ENCODE results near the gene TBRG4.
"Not testable (repeated sequence)": the region's sequence is repeated elsewhere in the genome, so short reads cannot be mapped to it uniquely, and the experiment has no call there.

TBRG4 gene

DNA sequence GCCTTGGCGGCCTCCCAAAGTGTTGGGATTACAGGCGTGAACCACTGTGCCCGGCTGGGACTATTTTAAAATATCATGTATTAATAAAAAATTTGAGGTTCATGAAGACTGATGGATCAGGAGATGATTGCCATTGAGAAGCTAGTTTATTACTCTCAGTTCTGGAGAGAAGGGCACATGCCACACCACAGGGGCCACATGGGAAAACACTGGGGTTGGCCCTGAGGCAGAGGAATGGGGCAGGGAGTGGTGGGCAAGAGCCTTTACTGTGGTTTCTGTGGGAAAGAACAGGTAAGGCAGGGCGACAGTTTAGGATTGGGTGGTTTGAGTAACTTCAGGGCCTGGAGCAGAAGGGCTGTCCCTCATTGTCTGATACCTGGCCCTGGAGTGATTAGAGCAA lies 6.8 kb upstream of the TBRG4 start:
- no peak overlapping the region for H3K4me3 ChIP-seq (ENCODE audit: low read depth, low read length)
- no peak for DNase-seq
- no peaks in the 10 kb centered on the region for H3K27me3 ChIP-seq (replicated peaks)
- in situ Hi-C loops (cut with HindIII; ENCODE audit: low pct_ligation_motif_present, low sequenced_read_pairs), result no loop called here
- H3K36me3 ChIP-seq (replicated peaks), result no peaks in the 10 kb centered on the region
- TF ChIP-seq, protein P1, sequence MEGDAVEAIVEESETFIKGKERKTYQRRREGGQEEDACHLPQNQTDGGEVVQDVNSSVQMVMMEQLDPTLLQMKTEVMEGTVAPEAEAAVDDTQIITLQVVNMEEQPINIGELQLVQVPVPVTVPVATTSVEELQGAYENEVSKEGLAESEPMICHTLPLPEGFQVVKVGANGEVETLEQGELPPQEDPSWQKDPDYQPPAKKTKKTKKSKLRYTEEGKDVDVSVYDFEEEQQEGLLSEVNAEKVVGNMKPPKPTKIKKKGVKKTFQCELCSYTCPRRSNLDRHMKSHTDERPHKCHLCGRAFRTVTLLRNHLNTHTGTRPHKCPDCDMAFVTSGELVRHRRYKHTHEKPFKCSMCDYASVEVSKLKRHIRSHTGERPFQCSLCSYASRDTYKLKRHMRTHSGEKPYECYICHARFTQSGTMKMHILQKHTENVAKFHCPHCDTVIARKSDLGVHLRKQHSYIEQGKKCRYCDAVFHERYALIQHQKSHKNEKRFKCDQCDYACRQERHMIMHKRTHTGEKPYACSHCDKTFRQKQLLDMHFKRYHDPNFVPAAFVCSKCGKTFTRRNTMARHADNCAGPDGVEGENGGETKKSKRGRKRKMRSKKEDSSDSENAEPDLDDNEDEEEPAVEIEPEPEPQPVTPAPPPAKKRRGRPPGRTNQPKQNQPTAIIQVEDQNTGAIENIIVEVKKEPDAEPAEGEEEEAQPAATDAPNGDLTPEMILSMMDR (IDR thresholded peaks at IDR 0.05; ENCODE audit: low read depth, low read length, missing control alignments), result no peak
- no peak overlapping the region for H3K27ac ChIP-seq

DNA sequence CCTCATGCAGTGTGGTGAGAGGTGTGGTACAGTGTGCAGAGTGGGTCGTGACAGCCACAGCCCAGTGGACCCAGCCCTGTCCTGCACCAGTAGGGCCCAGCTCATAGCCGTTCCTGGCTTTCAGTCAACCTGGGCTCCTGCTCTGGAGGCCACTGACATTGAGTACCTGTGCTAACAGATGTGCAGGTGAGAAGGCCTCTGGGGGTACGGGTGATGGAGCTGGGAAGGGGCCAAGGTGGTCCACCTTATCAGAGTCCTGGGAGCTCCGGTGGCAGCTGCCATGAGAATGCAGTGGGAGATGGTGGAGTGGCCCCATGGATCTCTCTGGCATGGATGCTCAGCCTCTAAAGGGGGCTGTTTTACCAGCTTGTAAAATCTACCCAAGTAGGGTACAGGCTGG lies 6.1 kb upstream of the TBRG4 start:
- H3K36me3 ChIP-seq (replicated peaks), result no peaks in the 10 kb centered on the region
- no peaks in the 10 kb centered on the region for H3K27me3 ChIP-seq (replicated peaks)
- no peak overlapping the region for H3K4me3 ChIP-seq (ENCODE audit: low read depth, low read length)
- TF ChIP-seq, protein P1 (IDR thresholded peaks at IDR 0.05; ENCODE audit: low read depth, low read length, missing control alignments), result no peak
- in situ Hi-C loops (cut with HindIII; ENCODE audit: low pct_ligation_motif_present, low sequenced_read_pairs), result no loop called here
- no peak overlapping the region for H3K27ac ChIP-seq
- no peak for DNase-seq

DNA sequence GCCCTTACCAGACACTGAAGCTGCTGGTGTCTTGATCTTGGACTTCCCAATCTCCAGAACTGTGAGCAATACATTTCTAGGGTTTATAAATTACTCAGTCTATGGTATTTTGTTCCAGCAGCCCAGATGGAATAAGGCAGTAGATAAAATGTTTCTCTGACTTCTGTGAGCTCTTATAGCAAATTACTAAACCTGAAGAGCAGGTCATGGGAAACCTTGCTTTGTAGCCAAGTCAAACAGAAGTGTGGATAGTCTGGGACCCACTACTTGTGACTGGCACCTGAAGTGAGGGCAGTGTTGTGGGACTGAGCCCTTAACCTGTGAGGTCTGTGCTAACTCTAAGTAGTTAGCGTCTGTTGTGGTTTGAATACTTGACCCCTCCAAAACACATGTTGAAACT lies 4.6 kb upstream of the TBRG4 start:
- TF ChIP-seq, protein P1 (IDR thresholded peaks at IDR 0.05; ENCODE audit: low read depth, low read length, missing control alignments), result no peak

DNA sequence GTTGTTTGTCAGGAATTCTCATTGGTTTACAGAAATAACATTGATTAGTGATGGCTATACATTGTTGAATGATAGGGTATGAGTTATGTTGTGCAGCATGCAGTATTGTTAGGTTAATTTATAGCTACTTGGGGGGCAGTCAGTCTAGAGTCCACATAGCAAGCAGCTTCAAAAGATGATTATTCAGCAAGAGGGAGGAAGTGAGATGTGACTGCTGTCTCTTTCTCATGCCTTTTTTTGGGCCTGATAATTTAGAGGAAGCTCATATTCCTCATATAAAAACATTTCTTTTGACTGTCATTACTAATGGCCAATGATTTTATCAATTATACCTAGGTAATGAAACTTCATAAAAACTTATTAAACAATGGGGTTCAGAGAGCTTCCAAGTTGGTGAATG lies 3.4 kb upstream of the TBRG4 start:
- TF ChIP-seq, protein P1 (IDR thresholded peaks at IDR 0.05; ENCODE audit: low read depth, low read length, missing control alignments), result no peak

More for the DNA sequence above, 4.6 kb upstream of the TBRG4 start:
- no peak overlapping the region for H3K4me3 ChIP-seq (ENCODE audit: low read depth, low read length)
- in situ Hi-C loops (cut with HindIII; ENCODE audit: low pct_ligation_motif_present, low sequenced_read_pairs), result no loop called here
- no peaks in the 10 kb centered on the region for H3K27me3 ChIP-seq (replicated peaks)
- no peak overlapping the region for H3K27ac ChIP-seq
- no peak for DNase-seq
- H3K36me3 ChIP-seq (replicated peaks), result no peaks in the 10 kb centered on the region

DNA sequence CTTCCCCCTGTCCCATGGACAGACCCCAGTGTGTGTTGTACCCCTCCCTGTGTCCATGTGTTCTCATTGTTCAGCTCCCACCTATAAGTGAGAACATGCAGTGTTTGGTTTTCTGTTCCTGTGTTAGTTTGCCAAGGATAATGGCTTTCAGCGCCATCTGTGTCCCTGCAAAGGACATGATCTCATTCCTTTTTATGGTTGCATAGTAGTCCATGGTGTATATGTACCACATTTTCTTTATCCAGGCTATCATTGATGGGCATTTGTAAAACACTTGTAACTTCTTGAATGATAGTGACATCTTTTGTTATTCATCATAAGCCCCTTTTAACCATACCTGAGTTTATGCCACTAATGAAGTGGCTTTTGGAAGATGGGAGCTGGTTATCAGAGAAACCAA lies 2.8 kb upstream of the TBRG4 start:
- H3K36me3 ChIP-seq (replicated peaks); DNase-seq; H3K27ac ChIP-seq; in situ Hi-C loops (cut with HindIII; ENCODE audit: low pct_ligation_motif_present, low sequenced_read_pairs); H3K4me3 ChIP-seq (ENCODE audit: low read depth, low read length); H3K27me3 ChIP-seq (replicated peaks): not testable (repeated sequence)

More for the DNA sequence above, 3.4 kb upstream of the TBRG4 start:
- DNase-seq, result no peak
- Histone ChIP-seq H3K4me3 (ENCODE audit: low read depth, low read length) (no peak overlapping the region), H3K27me3 (replicated peaks) (no peaks in the 10 kb centered on the region), H3K36me3 (replicated peaks) (no peaks in the 10 kb centered on the region), H3K27ac (no peak overlapping the region)
- in situ Hi-C loops (cut with HindIII; ENCODE audit: low pct_ligation_motif_present, low sequenced_read_pairs), result no loop called here

DNA sequence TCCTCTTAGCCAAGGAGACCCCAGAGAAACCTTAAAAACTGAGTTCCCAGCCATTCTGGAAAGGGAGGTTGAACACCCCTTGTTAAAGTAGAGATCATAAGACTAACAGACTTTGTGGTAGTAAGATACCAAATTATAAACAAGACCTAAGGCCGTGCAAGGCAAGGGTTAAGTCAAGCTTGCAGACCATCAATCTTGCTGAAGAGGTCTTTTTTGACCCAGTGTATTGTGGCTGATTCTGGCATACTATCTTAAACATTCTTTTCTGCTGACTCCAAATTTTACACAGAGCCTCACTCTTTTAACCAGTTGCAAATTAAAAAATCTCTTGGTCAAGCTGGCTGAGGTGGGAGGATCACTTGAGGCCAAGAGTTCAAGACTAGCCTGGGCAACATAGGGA lies 1.2 kb upstream of the TBRG4 start:
- no peak for DNase-seq
- TF ChIP-seq, protein P1 (IDR thresholded peaks at IDR 0.05; ENCODE audit: low read depth, low read length, missing control alignments), result no peak
- H3K4me3 ChIP-seq (ENCODE audit: low read depth, low read length), result no peak overlapping the region
- in situ Hi-C loops (cut with HindIII; ENCODE audit: low pct_ligation_motif_present, low sequenced_read_pairs), result no loop called here
- peaks cover 14% of the 10 kb centered on the region for H3K36me3 ChIP-seq (replicated peaks)
- no peak overlapping the region for H3K27ac ChIP-seq
- H3K27me3 ChIP-seq (replicated peaks), result no peaks in the 10 kb centered on the region

Measured in brain microvascular endothelial cell (primary cell).